Kidney epithelial cell (primary cell): ENCODE measurements around the gene CDK10. TPM values are rescaled to one million over a fixed set of nuclear protein-coding genes. Genes with fewer than 3 reads are reported as not detected.

ENCODE experiments used
- DNase-seq: peaks from one replicate; pipeline ENCODE4 v3.0.0-alpha.2; 2010; ENCODE audit warnings: low read depth
- H3K27me3 ChIP-seq: 2 replicates; pipeline ENCODE4 v1.6.0; 2011; ENCODE audit warnings: low read length; ENCODE audit not compliant: control insufficient read depth, insufficient read depth
- H3K36me3 ChIP-seq: 2 replicates; pipeline ENCODE4 v1.5.1; 2011; ENCODE audit warnings: low read length; ENCODE audit not compliant: control insufficient read depth, insufficient read depth
- H3K4me3 ChIP-seq: 2 replicates; pipeline ENCODE4 v1.5.1; 2011; ENCODE audit warnings: low read depth, mild to moderate bottlenecking, control low read depth, low read length
- CTCF ChIP-seq: IDR thresholded peaks from 2 replicates; pipeline ENCODE4 v1.5.1; 2011; ENCODE audit warnings: mild to moderate bottlenecking, moderate library complexity, low read length, control low read depth, inconsistent platforms; ENCODE audit not compliant: insufficient read depth, poor library complexity, severe bottlenecking
- total RNA-seq: library from RNA; depleted of rRNA; stranded (reverse); fragments of >200 nt; gene quantifications from 2 replicates; pipeline ENCODE4 v1.2.3, GENCODE V29; 2015

The CDK10 gene
- total RNA-seq, 1 donor from 2014 or later, result 50.5 TPM

- no peak for DNase-seq
- no peaks in the 10 kb centered on the region for H3K27me3 ChIP-seq
- peaks cover 5% of the 10 kb centered on the region for H3K36me3 ChIP-seq
- no peak overlapping the region for H3K4me3 ChIP-seq
- TF ChIP-seq CTCF, result no peak
Observed at GRCh38 chr16:89741342-89742014, 55.0 kb downstream of the CDK10 start.

DNA sequence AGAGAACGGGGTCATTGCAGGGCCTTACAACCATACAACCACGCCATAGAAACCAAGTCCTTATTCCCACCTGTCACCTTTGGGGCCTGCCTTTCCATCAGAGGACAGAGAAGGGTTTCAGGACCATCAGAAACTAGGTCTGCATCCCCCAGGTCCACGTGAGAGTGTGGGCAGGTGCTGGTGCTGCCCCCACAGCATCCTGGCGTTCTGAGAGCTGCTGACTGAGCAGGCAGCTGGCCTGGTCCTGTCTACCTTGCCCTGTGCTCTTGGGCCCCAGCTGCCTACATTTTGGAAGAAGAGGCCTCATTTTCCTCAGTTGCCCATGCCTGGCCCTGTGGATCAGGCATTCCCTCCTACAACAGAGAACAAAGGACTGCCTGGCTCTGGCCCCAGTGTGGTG, 56.5 kb downstream of the CDK10 start:
- H3K27me3 ChIP-seq, result no peaks in the 10 kb centered on the region
- no peak for DNase-seq
- H3K4me3 ChIP-seq, result no peak overlapping the region
- H3K36me3 ChIP-seq, result peaks cover 5% of the 10 kb centered on the region
- TF ChIP-seq CTCF, result no peak

DNA sequence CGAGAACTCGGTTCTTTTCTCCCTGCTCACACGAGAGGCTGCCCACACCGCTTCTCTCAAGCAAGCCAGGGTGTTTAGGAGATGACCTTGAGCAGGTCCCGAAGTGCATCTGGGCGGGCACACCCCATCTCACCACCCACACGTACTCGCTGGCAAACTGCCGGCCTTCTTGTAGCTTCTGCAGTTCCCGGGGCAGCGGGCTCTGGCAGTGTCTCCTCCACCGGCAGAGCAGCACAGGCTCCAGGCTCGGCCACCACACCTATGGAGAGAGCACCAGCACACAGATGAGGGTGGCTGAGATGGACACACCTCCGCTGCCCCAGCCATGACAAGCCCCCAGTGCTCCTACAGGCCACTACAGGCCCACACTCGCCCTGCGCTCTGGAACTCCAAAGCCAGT, 58.3 kb downstream of the CDK10 start:
- Histone ChIP-seq H3K27me3 (no peaks in the 10 kb centered on the region), H3K4me3 (no peak overlapping the region), H3K36me3 (peaks cover 5% of the 10 kb centered on the region)
- TF ChIP-seq CTCF, result no peak
- DNase-seq, result no peak

Other genes with a start within 250 kb of the CDK10 start
- 133 and 171 TPM in 2 replicates for gene ANKRD11, start 196.1 kb upstream of the CDK10 start, total RNA-seq
- gene SPG7, start 178.3 kb upstream of the CDK10 start, total RNA-seq, result 126 and 144 TPM in 2 replicates
- gene RPL13, start 126.0 kb upstream of the CDK10 start, total RNA-seq, result 11,644 and 17,833 TPM in 2 replicates
- gene CPNE7, start 110.9 kb upstream of the CDK10 start, total RNA-seq, result 11.5 and 11.6 TPM in 2 replicates
- 1.2 and 3.1 TPM in 2 replicates for gene DPEP1, start 73.0 kb upstream of the CDK10 start, total RNA-seq
- gene CHMP1A, start 29.0 kb upstream of the CDK10 start, total RNA-seq, result 96.8 and 126 TPM in 2 replicates
- gene SPATA33, start 28.9 kb upstream of the CDK10 start, total RNA-seq, result 6.6 and 10.0 TPM in 2 replicates
- 24.0 and 28.8 TPM in 2 replicates for gene SPATA2L, start 15.0 kb downstream of the CDK10 start, total RNA-seq
- 5.1 and 9.3 TPM in 2 replicates for gene VPS9D1, start 34.2 kb downstream of the CDK10 start, total RNA-seq
- 21.7 and 29.4 TPM in 2 replicates for gene ZNF276, start 34.8 kb downstream of the CDK10 start, total RNA-seq
- 16.0 and 19.1 TPM in 2 replicates for gene FANCA, start 130.0 kb downstream of the CDK10 start, total RNA-seq
- gene SPIRE2, start 141.8 kb downstream of the CDK10 start, total RNA-seq, result 1.2 and 1.4 TPM in 2 replicates
- 145 and 149 TPM in 2 replicates for gene TCF25, start 186.9 kb downstream of the CDK10 start, total RNA-seq
- gene MC1R, start 232.2 kb downstream of the CDK10 start, total RNA-seq, result 1.5 and 3.0 TPM in 2 replicates
- 599 and 683 TPM in 2 replicates for gene TUBB3, start 236.7 kb downstream of the CDK10 start, total RNA-seq